Hematopoietic multipotent progenitor cell treated with erythropoietin and hydrocortisone succinate and interleukin-3 and kit ligand, for 4 days (in vitro differentiated cells): ENCODE data around the gene LCLAT1.

Experiments used
- DNase-seq: peaks from one replicate; pipeline ENCODE4 v3.0.0-alpha.2; 2015

The LCLAT1 gene

GRCh38 chr2:30424231-30424630 is 22.8 kb upstream of the LCLAT1 start:
- DNase-seq: no peak

- no peak for DNase-seq
Observed at GRCh38 chr2:30425326-30425725, 21.7 kb upstream of the LCLAT1 start.

GRCh38 chr2:30427606-30428347 is 19.3 kb upstream of the LCLAT1 start:
- DNase-seq: no peak

- DNase-seq: no peak
Observed at GRCh38 chr2:30428348-30428662, 18.7 kb upstream of the LCLAT1 start.

- no peak for DNase-seq
Observed at GRCh38 chr2:30428827-30429461, 18.1 kb upstream of the LCLAT1 start.

GRCh38 chr2:30433541-30434299 is 13.3 kb upstream of the LCLAT1 start:
- no peak for DNase-seq

- DNase-seq: no peak
Observed at GRCh38 chr2:30434708-30435107, 12.3 kb upstream of the LCLAT1 start.

- DNase-seq: no peak
Observed at GRCh38 chr2:30436859-30437435, 10.1 kb upstream of the LCLAT1 start.

GRCh38 chr2:30437809-30438548 is 9.1 kb upstream of the LCLAT1 start:
- DNase-seq: peak; percentile 44

GRCh38 chr2:30439296-30439695 is 7.8 kb upstream of the LCLAT1 start:
- DNase-seq: no peak

- no peak for DNase-seq
Observed at GRCh38 chr2:30439879-30440278, 7.2 kb upstream of the LCLAT1 start.

- no peak for DNase-seq
Observed at GRCh38 chr2:30441023-30441422, 6.0 kb upstream of the LCLAT1 start.

GRCh38 chr2:30443081-30443480 is 4.0 kb upstream of the LCLAT1 start:
- DNase-seq: peak; percentile 86

GRCh38 chr2:30444273-30444672 is 2.8 kb upstream of the LCLAT1 start:
- DNase-seq: no peak

- no peak for DNase-seq
Observed at GRCh38 chr2:30445266-30445821, 1.7 kb upstream of the LCLAT1 start.

GRCh38 chr2:30446602-30447148 is 371 bp upstream of the LCLAT1 start:
- no peak for DNase-seq

- no peak for DNase-seq
Observed at GRCh38 chr2:30448308-30448707, 1.3 kb downstream of the LCLAT1 start.

- DNase-seq: peak; percentile 80
Observed at GRCh38 chr2:30448866-30449265, 1.8 kb downstream of the LCLAT1 start.

- no peak for DNase-seq
Observed at GRCh38 chr2:30450025-30450424, 3.0 kb downstream of the LCLAT1 start.

- DNase-seq: no peak
Observed at GRCh38 chr2:30453498-30453897, 6.5 kb downstream of the LCLAT1 start.

- DNase-seq: no peak
Observed at GRCh38 chr2:30454571-30454970, 7.5 kb downstream of the LCLAT1 start.

- DNase-seq: no peak
Observed at GRCh38 chr2:30455114-30455738, 8.2 kb downstream of the LCLAT1 start.
